HL-60 (cell line): ENCODE data around the gene MFSD1.

Experiments used
- DNase-seq, 2 experiments: peaks; one replicate each; pipeline ENCODE4 v3.0.0-alpha.2; 2010 to 2020; ENCODE audit warnings: low read depth in 1 of 2, low spot score in 1 of 2
- H3K27ac ChIP-seq: fragments of 250-450 bp; sonication (Bioruptor Pico); replicated peaks from 2 replicates; pipeline ENCODE4 v1.5.1; 2020; ENCODE audit warnings: mild to moderate bottlenecking, moderate library complexity
- H3K27me3 ChIP-seq: fragments of 250-450 bp; sonication (Bioruptor Pico); 2 replicates; pipeline ENCODE4 v1.5.1; 2021; ENCODE audit warnings: mild to moderate bottlenecking, moderate library complexity; ENCODE audit not compliant: insufficient read depth, poor library complexity, severe bottlenecking
- H3K4me3 ChIP-seq: replicated peaks from 2 replicates; pipeline ENCODE4 v1.5.1; 2011; ENCODE audit warnings: mild to moderate bottlenecking, control low read depth, low read length; ENCODE audit not compliant: insufficient read depth
- GABPA ChIP-seq: IDR thresholded peaks from 2 replicates; pipeline ENCODE4 v1.6.1; 2012; ENCODE audit warnings: low read depth
- POLR2AphosphoS5 ChIP-seq: IDR thresholded peaks from 2 replicates; pipeline ENCODE4 v1.6.1; 2012; ENCODE audit warnings: low read depth
- SPI1 ChIP-seq: IDR thresholded peaks from 2 replicates; pipeline ENCODE4 v1.6.1; 2012; ENCODE audit warnings: low read depth, mild to moderate bottlenecking, borderline replicate concordance
- TF ChIP-seq, protein P1 (sequence below): IDR thresholded peaks from 2 replicates; pipeline ENCODE4 v1.6.1; 2012; ENCODE audit warnings: low read depth; ENCODE audit not compliant: insufficient replicate concordance
- TF ChIP-seq, protein P2 (sequence below): IDR thresholded peaks from one replicate; pipeline ENCODE4 v1.5.1; 2011; ENCODE audit warnings: low read length, control low read depth, inconsistent platforms; ENCODE audit not compliant: insufficient read depth

MFSD1 gene

DNA sequence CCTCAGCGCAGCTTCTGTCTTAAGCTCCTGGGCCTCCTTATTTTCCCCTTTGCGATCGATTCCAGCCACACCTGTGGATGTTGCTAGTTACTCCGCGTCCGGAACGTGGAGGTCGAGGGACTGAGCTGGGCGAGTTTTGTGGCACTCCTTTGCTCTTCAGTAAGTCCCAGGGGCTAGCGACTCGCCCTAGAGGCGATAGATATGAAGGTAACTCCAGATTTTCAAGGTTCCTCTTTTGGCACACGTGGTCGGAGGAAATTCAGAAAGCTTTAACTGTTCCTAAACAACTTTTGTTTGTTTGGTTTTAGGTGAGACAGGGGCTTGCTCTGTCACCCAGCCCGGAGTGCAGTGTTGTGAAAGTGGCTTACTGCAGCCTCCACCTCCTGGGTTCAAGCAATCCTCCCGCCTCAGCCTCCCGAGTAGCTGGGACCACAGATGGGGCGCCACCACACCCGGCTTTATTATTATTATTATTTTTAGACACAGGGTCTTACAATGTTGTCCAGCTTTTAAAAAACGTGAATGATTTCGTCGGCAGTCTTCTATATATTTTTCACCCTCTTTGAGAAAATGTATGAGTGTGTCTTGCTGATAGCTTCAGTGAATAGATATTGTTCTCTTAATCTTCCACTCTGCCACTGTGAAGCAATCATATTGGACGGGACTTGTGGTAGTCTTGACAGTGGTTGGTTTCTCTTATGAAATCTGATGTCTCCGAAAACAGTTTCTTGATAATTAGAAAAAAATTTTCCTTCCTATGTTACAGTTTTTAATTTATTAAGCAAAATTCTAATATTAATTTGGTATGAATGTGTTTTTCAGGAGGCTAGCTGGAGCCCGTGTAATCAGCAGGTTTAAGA is 785 bp downstream of the MFSD1 start:
- peak; percentile 35; the same call in 1 of the 2 replicates for TF ChIP-seq SPI1
- TF ChIP-seq GABPA, result no peak
- peak overlapping the region; percentile 91 for H3K4me3 ChIP-seq
- peak in 1 of 2 experiments; percentile 70 for DNase-seq
- H3K27me3 ChIP-seq, result no peaks in the 10 kb centered on the region
- peak overlapping the region; percentile 97 for H3K27ac ChIP-seq

DNA sequence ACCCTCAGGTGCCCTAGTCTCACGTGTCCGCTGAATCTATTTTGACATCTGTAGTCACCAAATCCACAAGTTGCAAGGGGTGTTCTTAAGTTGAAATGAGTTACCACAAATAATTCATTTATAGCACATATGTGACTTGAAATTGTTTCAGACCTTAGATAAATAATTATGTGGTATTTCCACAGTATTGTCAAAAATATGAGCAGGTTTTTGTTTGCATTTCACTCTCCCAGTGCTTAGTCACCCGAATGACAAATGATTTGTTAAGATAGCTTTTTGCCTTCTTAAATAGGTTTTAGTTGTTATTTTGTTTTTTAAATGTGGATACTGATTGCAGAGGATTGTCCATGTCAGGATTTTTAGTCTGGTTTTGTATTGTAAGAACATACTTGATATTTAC is 2.6 kb downstream of the MFSD1 start:
- Histone ChIP-seq H3K27ac (peak overlapping the region; percentile 97), H3K4me3 (peak overlapping the region; percentile 91), H3K27me3 (no peaks in the 10 kb centered on the region)
- TF ChIP-seq SPI1, result no peak
- TF ChIP-seq POLR2AphosphoS5, result no peak
- TF ChIP-seq, protein P1, sequence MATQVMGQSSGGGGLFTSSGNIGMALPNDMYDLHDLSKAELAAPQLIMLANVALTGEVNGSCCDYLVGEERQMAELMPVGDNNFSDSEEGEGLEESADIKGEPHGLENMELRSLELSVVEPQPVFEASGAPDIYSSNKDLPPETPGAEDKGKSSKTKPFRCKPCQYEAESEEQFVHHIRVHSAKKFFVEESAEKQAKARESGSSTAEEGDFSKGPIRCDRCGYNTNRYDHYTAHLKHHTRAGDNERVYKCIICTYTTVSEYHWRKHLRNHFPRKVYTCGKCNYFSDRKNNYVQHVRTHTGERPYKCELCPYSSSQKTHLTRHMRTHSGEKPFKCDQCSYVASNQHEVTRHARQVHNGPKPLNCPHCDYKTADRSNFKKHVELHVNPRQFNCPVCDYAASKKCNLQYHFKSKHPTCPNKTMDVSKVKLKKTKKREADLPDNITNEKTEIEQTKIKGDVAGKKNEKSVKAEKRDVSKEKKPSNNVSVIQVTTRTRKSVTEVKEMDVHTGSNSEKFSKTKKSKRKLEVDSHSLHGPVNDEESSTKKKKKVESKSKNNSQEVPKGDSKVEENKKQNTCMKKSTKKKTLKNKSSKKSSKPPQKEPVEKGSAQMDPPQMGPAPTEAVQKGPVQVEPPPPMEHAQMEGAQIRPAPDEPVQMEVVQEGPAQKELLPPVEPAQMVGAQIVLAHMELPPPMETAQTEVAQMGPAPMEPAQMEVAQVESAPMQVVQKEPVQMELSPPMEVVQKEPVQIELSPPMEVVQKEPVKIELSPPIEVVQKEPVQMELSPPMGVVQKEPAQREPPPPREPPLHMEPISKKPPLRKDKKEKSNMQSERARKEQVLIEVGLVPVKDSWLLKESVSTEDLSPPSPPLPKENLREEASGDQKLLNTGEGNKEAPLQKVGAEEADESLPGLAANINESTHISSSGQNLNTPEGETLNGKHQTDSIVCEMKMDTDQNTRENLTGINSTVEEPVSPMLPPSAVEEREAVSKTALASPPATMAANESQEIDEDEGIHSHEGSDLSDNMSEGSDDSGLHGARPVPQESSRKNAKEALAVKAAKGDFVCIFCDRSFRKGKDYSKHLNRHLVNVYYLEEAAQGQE, result no peak
- TF ChIP-seq GABPA, result no peak
- TF ChIP-seq, protein P2, sequence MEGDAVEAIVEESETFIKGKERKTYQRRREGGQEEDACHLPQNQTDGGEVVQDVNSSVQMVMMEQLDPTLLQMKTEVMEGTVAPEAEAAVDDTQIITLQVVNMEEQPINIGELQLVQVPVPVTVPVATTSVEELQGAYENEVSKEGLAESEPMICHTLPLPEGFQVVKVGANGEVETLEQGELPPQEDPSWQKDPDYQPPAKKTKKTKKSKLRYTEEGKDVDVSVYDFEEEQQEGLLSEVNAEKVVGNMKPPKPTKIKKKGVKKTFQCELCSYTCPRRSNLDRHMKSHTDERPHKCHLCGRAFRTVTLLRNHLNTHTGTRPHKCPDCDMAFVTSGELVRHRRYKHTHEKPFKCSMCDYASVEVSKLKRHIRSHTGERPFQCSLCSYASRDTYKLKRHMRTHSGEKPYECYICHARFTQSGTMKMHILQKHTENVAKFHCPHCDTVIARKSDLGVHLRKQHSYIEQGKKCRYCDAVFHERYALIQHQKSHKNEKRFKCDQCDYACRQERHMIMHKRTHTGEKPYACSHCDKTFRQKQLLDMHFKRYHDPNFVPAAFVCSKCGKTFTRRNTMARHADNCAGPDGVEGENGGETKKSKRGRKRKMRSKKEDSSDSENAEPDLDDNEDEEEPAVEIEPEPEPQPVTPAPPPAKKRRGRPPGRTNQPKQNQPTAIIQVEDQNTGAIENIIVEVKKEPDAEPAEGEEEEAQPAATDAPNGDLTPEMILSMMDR, result no peak
- DNase-seq, result no peak

DNA sequence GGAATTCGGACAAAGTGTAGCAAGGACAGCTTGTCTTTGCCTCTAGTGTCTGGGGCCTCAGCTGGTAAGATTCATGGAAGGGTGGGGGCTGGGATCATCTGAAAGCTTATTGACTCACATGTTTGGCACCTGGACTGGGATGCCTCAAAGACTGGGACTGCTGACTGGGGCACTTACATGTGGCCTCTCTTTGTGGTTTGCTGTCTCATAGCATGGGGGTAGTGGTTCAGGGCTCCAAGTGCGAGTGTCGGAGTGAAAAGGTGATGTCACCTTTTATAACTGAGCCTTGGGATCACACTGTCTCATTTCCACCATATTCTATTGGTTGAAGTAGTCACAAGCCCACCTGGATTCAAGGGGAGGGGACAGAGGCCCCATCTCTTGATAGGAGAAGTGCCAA is 6.8 kb downstream of the MFSD1 start:
- DNase-seq, result peak; percentile 79 to 87
- Histone ChIP-seq H3K27me3 (no peaks in the 10 kb centered on the region), H3K4me3 (no peak overlapping the region), H3K27ac (peak overlapping the region; percentile 93)
- TF ChIP-seq POLR2AphosphoS5 (peak; percentile 87), SPI1 (0 out of 2 replicates have a peak, but pooled peaks have one; percentile 24)
- TF ChIP-seq, protein P1, result no peak

DNA sequence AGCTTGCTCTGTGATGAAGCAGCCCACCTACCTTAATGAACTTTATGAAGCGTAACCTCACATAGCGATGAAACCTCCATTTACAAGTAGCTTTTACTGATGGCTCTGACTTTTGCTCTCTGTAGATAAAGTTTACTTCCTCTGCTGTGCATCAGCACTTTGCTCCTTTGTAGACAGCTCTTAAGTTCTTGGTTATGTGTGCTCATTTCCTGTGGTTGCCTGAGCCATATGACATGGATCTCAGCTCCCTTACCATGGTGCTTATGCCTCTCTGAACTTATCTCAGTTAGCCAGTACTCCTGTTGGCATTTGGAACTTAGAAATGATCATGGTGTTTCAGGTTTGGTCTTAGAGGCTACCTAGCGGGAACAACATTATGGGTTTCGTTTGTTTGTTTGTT is 7.8 kb downstream of the MFSD1 start:
- H3K27me3 ChIP-seq, result no peaks in the 10 kb centered on the region
- TF ChIP-seq GABPA (no peak), SPI1 (peak; percentile 38; the same call in 1 of the 2 replicates), POLR2AphosphoS5 (peak; percentile 74)
- TF ChIP-seq, protein P1, result no peak
- TF ChIP-seq, protein P2, result no peak
- H3K4me3 ChIP-seq, result no peak overlapping the region
- DNase-seq, result peak in 1 of 2 experiments; percentile 77
- peak overlapping the region; percentile 93 for H3K27ac ChIP-seq
